ENCODE data around the gene CTNND2. TPM values are rescaled to one million over a fixed set of nuclear protein-coding genes. Genes with fewer than 3 reads are reported as not detected.

CTNND2 gene
- total RNA-seq, 6 donors from 2014 or later = 1.1 to 12.4 (median 3.2) TPM

GRCh38 chr5:11863911-11864310 lies 40.3 kb downstream of the CTNND2 start:
- H3K4me3 ChIP-seq = no peak overlapping the region
- ATAC-seq (ENCODE audit: low FRiP score in 2 of 2) (no peak), DNase-seq (no peak)
- H3K4me1 ChIP-seq = no peaks in the 10 kb centered on the region
- WGBS, 2 donors = 64 to 70% methylated on average over 10 of the region's 10 CpGs
- H3K27ac ChIP-seq = no peak overlapping the region
- no peaks in the 10 kb centered on the region for H3K36me3 ChIP-seq
- H3K27me3 ChIP-seq = no peaks in the 10 kb centered on the region
- H3K9me3 ChIP-seq = no peaks in the 10 kb centered on the region
- TF ChIP-seq CTCF (IDR thresholded peaks at IDR 0.05) = no peak
- no peak for TF ChIP-seq POLR2A (IDR thresholded peaks at IDR 0.05)
- TF ChIP-seq POLR2AphosphoS5 (IDR thresholded peaks at IDR 0.05) = no peak
- no peak for TF ChIP-seq EP300 (IDR thresholded peaks at IDR 0.05)

GRCh38 chr5:11857391-11857790 lies 46.9 kb downstream of the CTNND2 start:
- no peak for DNase-seq
- H3K36me3 ChIP-seq = no peaks in the 10 kb centered on the region
- no peak for ATAC-seq (ENCODE audit: low FRiP score in 2 of 2)
- H3K27ac ChIP-seq = no peak overlapping the region
- no peaks in the 10 kb centered on the region for H3K27me3 ChIP-seq
- no peaks in the 10 kb centered on the region for H3K9me3 ChIP-seq
- no peak overlapping the region for H3K4me3 ChIP-seq
- TF ChIP-seq POLR2A (IDR thresholded peaks at IDR 0.05) (no peak), POLR2AphosphoS5 (IDR thresholded peaks at IDR 0.05) (no peak), EP300 (IDR thresholded peaks at IDR 0.05) (no peak), CTCF (IDR thresholded peaks at IDR 0.05) (no peak)
- H3K4me1 ChIP-seq = no peaks in the 10 kb centered on the region
- whole genome bisulfite sequencing, 2 donors = 80 to 86% methylated on average over 7 of the region's 7 CpGs

- H3K36me3 ChIP-seq = no peaks in the 10 kb centered on the region
- no peak overlapping the region for H3K4me3 ChIP-seq
- no peak overlapping the region for H3K27ac ChIP-seq
- no peaks in the 10 kb centered on the region for H3K4me1 ChIP-seq
- WGBS, 2 donors = 71 to 74% methylated on average over 5 of the region's 5 CpGs
- no peak for ATAC-seq (ENCODE audit: low FRiP score in 2 of 2)
- no peaks in the 10 kb centered on the region for H3K27me3 ChIP-seq
- DNase-seq = no peak
- H3K9me3 ChIP-seq = no peaks in the 10 kb centered on the region
- TF ChIP-seq POLR2AphosphoS5 (IDR thresholded peaks at IDR 0.05) (no peak), POLR2A (IDR thresholded peaks at IDR 0.05) (no peak), CTCF (IDR thresholded peaks at IDR 0.05) (no peak), EP300 (IDR thresholded peaks at IDR 0.05) (no peak)
These were observed 49.3 kb downstream of the CTNND2 start for GRCh38 chr5:11854936-11855335.

- no peaks in the 10 kb centered on the region for H3K9me3 ChIP-seq
- no peak overlapping the region for H3K27ac ChIP-seq
- ATAC-seq (ENCODE audit: low FRiP score in 2 of 2) = no peak
- no peak overlapping the region for H3K4me3 ChIP-seq
- TF ChIP-seq CTCF (IDR thresholded peaks at IDR 0.05) (no peak), POLR2A (IDR thresholded peaks at IDR 0.05) (no peak), EP300 (IDR thresholded peaks at IDR 0.05) (no peak), POLR2AphosphoS5 (IDR thresholded peaks at IDR 0.05) (no peak)
- DNase-seq = no peak
- no peaks in the 10 kb centered on the region for H3K4me1 ChIP-seq
- no peaks in the 10 kb centered on the region for H3K36me3 ChIP-seq
- WGBS, 2 donors = 65 to 71% methylated on average over 10 of the region's 10 CpGs
- H3K27me3 ChIP-seq = no peaks in the 10 kb centered on the region
These were observed 50.5 kb downstream of the CTNND2 start for GRCh38 chr5:11853796-11854195.

GRCh38 chr5:11853140-11853539 lies 51.1 kb downstream of the CTNND2 start:
- no peaks in the 10 kb centered on the region for H3K27me3 ChIP-seq
- DNase-seq = no peak

More at GRCh38 chr5:11853140-11853539, 51.1 kb downstream of the CTNND2 start:
- Histone ChIP-seq H3K4me3 (no peak overlapping the region), H3K36me3 (no peaks in the 10 kb centered on the region), H3K4me1 (no peaks in the 10 kb centered on the region), H3K27ac (no peak overlapping the region), H3K9me3 (no peaks in the 10 kb centered on the region)
- TF ChIP-seq POLR2A (IDR thresholded peaks at IDR 0.05) = no peak
- TF ChIP-seq CTCF (IDR thresholded peaks at IDR 0.05) = no peak
- TF ChIP-seq POLR2AphosphoS5 (IDR thresholded peaks at IDR 0.05) = no peak
- TF ChIP-seq EP300 (IDR thresholded peaks at IDR 0.05) = no peak
- ATAC-seq (ENCODE audit: low FRiP score in 2 of 2) = no peak
